CD4-positive, alpha-beta T cell treated with Interleukin-21 for 1 hour (primary cell): ENCODE data around the gene PPP4C.

Experiments used
- DNase-seq: peaks from one replicate; pipeline ENCODE4 v3.0.0-alpha.2; 2020

Gene PPP4C

GRCh38 chr16:30131869-30132475 lies 56.2 kb downstream of the PPP4C start:
- no peak for DNase-seq

GRCh38 chr16:30132591-30132990 lies 56.8 kb downstream of the PPP4C start:
- no peak for DNase-seq
